Globus pallidus (tissue), 1 donor: ENCODE data around the gene CCND3.
"Not testable (repeated sequence)": the region's sequence is repeated elsewhere in the genome, so short reads cannot be mapped to it uniquely, and the experiment has no call there.

Experiments used
- DNase-seq: peaks from one replicate; pipeline ENCODE4 v3.0.0-alpha.2; 2015; ENCODE audit warnings: low spot score

CCND3 gene

GRCh38 chr6:41947581-41948220 is 6.1 kb upstream of the CCND3 start:
- no peak for DNase-seq

- DNase-seq: no peak
Observed at GRCh38 chr6:41943456-41943855, 1.8 kb upstream of the CCND3 start.

- DNase-seq: not testable (repeated sequence)
Observed at GRCh38 chr6:41942882-41943281, 1.3 kb upstream of the CCND3 start.

GRCh38 chr6:41942067-41942851 is 651 bp upstream of the CCND3 start:
- DNase-seq: no peak

GRCh38 chr6:41940759-41941279 is 789 bp downstream of the CCND3 start:
- no peak for DNase-seq

- no peak for DNase-seq
Observed at GRCh38 chr6:41939848-41940758, 1.5 kb downstream of the CCND3 start.

GRCh38 chr6:41939176-41939847 is 2.3 kb downstream of the CCND3 start:
- DNase-seq: no peak

- DNase-seq: no peak
Observed at GRCh38 chr6:41938590-41939175, 2.9 kb downstream of the CCND3 start.

- DNase-seq: no peak
Observed at GRCh38 chr6:41937861-41938574, 3.6 kb downstream of the CCND3 start.

- DNase-seq: no peak
Observed at GRCh38 chr6:41937472-41937860, 4.1 kb downstream of the CCND3 start.

- peak; percentile 91 for DNase-seq
Observed at GRCh38 chr6:41936073-41936837, 5.4 kb downstream of the CCND3 start.

- DNase-seq: no peak
Observed at GRCh38 chr6:41935685-41936072, 5.9 kb downstream of the CCND3 start.

- no peak for DNase-seq
Observed at GRCh38 chr6:41935193-41935574, 6.4 kb downstream of the CCND3 start.

- no peak for DNase-seq
Observed at GRCh38 chr6:41934278-41935192, 7.1 kb downstream of the CCND3 start.

- DNase-seq: no peak
Observed at GRCh38 chr6:41932378-41932777, 9.2 kb downstream of the CCND3 start.

- no peak for DNase-seq
Observed at GRCh38 chr6:41931792-41932191, 9.8 kb downstream of the CCND3 start.

- DNase-seq: no peak
Observed at GRCh38 chr6:41929924-41930323, 11.7 kb downstream of the CCND3 start.

GRCh38 chr6:41927253-41927652 is 14.4 kb downstream of the CCND3 start:
- no peak for DNase-seq

GRCh38 chr6:41922154-41922553 is 19.5 kb downstream of the CCND3 start:
- no peak for DNase-seq
